GM12878 (cell line): ENCODE results near the gene CARM1. TPM values are rescaled to one million over a fixed set of nuclear protein-coding genes. Genes with fewer than 3 reads are reported as not detected.

Experiments
- BCL11A ChIP-seq: IDR thresholded peaks from 2 replicates; pipeline ENCODE4 v1.6.1; 2011; ENCODE audit warnings: low read depth, low read length
- BMI1 ChIP-seq: fragments of 450-650 bp; IDR thresholded peaks from 2 replicates; pipeline ENCODE4 v1.6.1; 2016; ENCODE audit warnings: mild to moderate bottlenecking, moderate library complexity, borderline replicate concordance
- CBX3 ChIP-seq: fragments of 200-600 bp; sonication (generic); IDR thresholded peaks from 2 replicates; pipeline ENCODE4 v1.6.1; 2016; ENCODE audit warnings: low read depth, borderline replicate concordance
- DPF2 ChIP-seq: fragments of 450-650 bp; IDR thresholded peaks from 2 replicates; pipeline ENCODE4 v1.6.1; 2017; ENCODE audit warnings: mild to moderate bottlenecking
- GABPA ChIP-seq: IDR thresholded peaks from 2 replicates; pipeline ENCODE4 v1.6.1; 2014; ENCODE audit warnings: antibody characterized with exemption, low read depth, mild to moderate bottlenecking, inconsistent platforms
- IKZF1 ChIP-seq: fragments of 450-650 bp; conservative IDR thresholded peaks from 2 replicates; pipeline ENCODE4 v1.6.1; 2017; ENCODE audit warnings: antibody characterized with exemption, mild to moderate bottlenecking
- SIN3A ChIP-seq: IDR thresholded peaks from 2 replicates; pipeline ENCODE4 v1.6.1; 2012; ENCODE audit warnings: low read depth, low read length, improper control_type of control experiment
- SUPT20H ChIP-seq: IDR thresholded peaks from 2 replicates; pipeline ENCODE4 v1.6.1; 2011; ENCODE audit warnings: low read depth, mild to moderate bottlenecking, low read length, moderate library complexity, borderline replicate concordance; ENCODE audit not compliant: control insufficient read depth
- ZBED1 ChIP-seq: IDR thresholded peaks from 2 replicates; pipeline ENCODE4 v1.6.1; 2016; ENCODE audit warnings: borderline replicate concordance
- ZNF207 ChIP-seq: fragments of 450-650 bp; IDR thresholded peaks from 2 replicates; pipeline ENCODE4 v1.6.1; 2014; ENCODE audit warnings: antibody characterized with exemption, mild to moderate bottlenecking, borderline replicate concordance
- ZNF274 ChIP-seq: IDR thresholded peaks from one replicate; pipeline ENCODE4 v1.8.0; 2011; ENCODE audit not compliant: insufficient read length, insufficient read depth
- ZNF622 ChIP-seq: fragments of 450-650 bp; IDR thresholded peaks from 2 replicates; pipeline ENCODE4 v1.6.1; 2017; ENCODE audit warnings: mild to moderate bottlenecking, inconsistent platforms
- polyA plus RNA-seq, 11 experiments: library from polyadenylated mRNA; depleted of rRNA in 4 of 11; unstranded in 6 of 11; stranded (reverse) in 5 of 11; fragments of >200 nt; fragmentation: Nextera tagmentation in 4 of 11; fragmentation: Illumina TruSeq in 1 of 11; extraction: Ambion mirVana in 4 of 11; extraction: Trizol in 1 of 11; gene quantifications; 1 replicate in 1 of 11; 2 replicates in 10 of 11; pipeline versions ENCODE4 v1.2.1 to v1.2.3, GENCODE V29; 2011 to 2016; ENCODE audit warnings: inconsistent platforms in 2 of 11, missing spikeins in 2 of 11, low read depth in 1 of 11
- total RNA-seq, 4 experiments: library from RNA; depleted of rRNA in 3 of 4; stranded (reverse); fragments of >200 nt in 3 of 4; fragmentation: Illumina TruSeq in 1 of 4; extraction: Trizol in 1 of 4; gene quantifications; 2 replicates each; pipeline versions ENCODE4 v1.2.1 to v1.2.3, GENCODE V29; 2013 to 2021
- TF ChIP-seq, protein P1 (sequence below): fragments of 450-650 bp; IDR thresholded peaks from 2 replicates; pipeline ENCODE4 v1.6.1; 2017; ENCODE audit warnings: mild to moderate bottlenecking, moderate library complexity
- TF ChIP-seq, protein P2 (sequence below): fragments of 450-650 bp; IDR thresholded peaks from 2 replicates; pipeline ENCODE4 v1.6.1; 2017; ENCODE audit warnings: mild to moderate bottlenecking, moderate library complexity
- TF ChIP-seq, protein P3 (sequence below): fragments of 450-650 bp; IDR thresholded peaks from 2 replicates; pipeline ENCODE4 v1.6.1; 2017; ENCODE audit warnings: borderline replicate concordance
- TF ChIP-seq, protein P4 (sequence below): fragments of 450-650 bp; IDR thresholded peaks from 2 replicates; pipeline ENCODE4 v1.6.1; 2016; ENCODE audit warnings: mild to moderate bottlenecking, moderate library complexity, borderline replicate concordance

CARM1 gene
- total and polyA plus RNA-seq, 10 of the 15 experiments (the other 5 are each of a cell fraction or from before 2014, with no cell fraction given) = 0.45 to 116 (median 39.7) TPM

DNA sequence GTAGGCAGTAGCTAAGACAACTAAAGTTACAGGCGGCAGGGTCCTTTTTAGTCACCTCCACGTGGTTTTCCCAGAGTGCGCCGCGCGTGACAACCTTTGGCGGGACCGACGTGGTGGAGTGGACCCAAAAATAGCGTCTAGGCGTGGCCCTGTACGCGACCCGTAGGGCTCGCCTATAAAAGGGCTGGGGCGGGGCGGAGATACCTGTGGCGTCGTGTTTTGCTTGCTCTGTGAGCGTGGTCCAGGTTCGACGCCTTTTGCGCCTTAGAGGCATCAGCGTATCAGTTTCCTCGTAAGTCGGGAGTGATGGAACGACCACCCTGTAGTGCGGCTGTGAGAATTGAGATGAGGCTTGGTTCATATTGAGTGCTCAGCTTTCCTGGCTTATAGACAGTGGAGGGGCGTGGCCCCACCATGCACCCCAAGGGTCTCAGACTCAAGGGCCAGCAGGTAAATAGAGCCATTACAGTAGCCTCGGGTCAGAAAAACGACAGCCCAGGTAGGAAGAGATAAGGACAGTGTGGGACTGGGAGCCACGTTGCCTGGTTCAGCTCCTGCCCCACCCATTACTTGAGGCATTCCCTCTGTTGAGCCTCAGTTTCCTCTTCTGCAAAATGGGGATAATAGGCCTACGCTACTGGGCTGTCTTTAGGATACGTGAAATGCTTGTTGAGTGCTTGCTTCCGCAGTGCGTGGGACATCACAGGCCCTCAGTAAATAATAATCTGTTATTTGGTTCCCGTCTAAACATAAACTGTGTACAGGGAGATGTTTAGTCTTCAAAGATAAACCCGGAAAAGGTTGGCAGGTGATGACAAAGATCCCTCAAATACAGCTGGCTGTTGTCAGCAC is 34.6 kb upstream of the CARM1 start (continued):
- TF ChIP-seq, protein P1, sequence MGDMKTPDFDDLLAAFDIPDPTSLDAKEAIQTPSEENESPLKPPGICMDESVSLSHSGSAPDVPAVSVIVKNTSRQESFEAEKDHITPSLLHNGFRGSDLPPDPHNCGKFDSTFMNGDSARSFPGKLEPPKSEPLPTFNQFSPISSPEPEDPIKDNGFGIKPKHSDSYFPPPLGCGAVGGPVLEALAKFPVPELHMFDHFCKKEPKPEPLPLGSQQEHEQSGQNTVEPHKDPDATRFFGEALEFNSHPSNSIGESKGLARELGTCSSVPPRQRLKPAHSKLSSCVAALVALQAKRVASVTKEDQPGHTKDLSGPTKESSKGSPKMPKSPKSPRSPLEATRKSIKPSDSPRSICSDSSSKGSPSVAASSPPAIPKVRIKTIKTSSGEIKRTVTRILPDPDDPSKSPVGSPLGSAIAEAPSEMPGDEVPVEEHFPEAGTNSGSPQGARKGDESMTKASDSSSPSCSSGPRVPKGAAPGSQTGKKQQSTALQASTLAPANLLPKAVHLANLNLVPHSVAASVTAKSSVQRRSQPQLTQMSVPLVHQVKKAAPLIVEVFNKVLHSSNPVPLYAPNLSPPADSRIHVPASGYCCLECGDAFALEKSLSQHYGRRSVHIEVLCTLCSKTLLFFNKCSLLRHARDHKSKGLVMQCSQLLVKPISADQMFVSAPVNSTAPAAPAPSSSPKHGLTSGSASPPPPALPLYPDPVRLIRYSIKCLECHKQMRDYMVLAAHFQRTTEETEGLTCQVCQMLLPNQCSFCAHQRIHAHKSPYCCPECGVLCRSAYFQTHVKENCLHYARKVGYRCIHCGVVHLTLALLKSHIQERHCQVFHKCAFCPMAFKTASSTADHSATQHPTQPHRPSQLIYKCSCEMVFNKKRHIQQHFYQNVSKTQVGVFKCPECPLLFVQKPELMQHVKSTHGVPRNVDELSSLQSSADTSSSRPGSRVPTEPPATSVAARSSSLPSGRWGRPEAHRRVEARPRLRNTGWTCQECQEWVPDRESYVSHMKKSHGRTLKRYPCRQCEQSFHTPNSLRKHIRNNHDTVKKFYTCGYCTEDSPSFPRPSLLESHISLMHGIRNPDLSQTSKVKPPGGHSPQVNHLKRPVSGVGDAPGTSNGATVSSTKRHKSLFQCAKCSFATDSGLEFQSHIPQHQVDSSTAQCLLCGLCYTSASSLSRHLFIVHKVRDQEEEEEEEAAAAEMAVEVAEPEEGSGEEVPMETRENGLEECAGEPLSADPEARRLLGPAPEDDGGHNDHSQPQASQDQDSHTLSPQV = peak; percentile 92
- TF ChIP-seq ZNF274 (no peak), ZBED1 (no peak), CBX3 (no peak), DPF2 (no peak; the same call in 1 of the 2 replicates), BCL11A (no peak; the same call in 1 of the 2 replicates), BMI1 (no peak), ZNF207 (no peak; the same call in 1 of the 2 replicates), SIN3A (no peak; the same call in 1 of the 2 replicates), ZNF622 (no peak), SUPT20H (no peak), GABPA (no peak), IKZF1 (peak; percentile 50)
- TF ChIP-seq, protein P2, sequence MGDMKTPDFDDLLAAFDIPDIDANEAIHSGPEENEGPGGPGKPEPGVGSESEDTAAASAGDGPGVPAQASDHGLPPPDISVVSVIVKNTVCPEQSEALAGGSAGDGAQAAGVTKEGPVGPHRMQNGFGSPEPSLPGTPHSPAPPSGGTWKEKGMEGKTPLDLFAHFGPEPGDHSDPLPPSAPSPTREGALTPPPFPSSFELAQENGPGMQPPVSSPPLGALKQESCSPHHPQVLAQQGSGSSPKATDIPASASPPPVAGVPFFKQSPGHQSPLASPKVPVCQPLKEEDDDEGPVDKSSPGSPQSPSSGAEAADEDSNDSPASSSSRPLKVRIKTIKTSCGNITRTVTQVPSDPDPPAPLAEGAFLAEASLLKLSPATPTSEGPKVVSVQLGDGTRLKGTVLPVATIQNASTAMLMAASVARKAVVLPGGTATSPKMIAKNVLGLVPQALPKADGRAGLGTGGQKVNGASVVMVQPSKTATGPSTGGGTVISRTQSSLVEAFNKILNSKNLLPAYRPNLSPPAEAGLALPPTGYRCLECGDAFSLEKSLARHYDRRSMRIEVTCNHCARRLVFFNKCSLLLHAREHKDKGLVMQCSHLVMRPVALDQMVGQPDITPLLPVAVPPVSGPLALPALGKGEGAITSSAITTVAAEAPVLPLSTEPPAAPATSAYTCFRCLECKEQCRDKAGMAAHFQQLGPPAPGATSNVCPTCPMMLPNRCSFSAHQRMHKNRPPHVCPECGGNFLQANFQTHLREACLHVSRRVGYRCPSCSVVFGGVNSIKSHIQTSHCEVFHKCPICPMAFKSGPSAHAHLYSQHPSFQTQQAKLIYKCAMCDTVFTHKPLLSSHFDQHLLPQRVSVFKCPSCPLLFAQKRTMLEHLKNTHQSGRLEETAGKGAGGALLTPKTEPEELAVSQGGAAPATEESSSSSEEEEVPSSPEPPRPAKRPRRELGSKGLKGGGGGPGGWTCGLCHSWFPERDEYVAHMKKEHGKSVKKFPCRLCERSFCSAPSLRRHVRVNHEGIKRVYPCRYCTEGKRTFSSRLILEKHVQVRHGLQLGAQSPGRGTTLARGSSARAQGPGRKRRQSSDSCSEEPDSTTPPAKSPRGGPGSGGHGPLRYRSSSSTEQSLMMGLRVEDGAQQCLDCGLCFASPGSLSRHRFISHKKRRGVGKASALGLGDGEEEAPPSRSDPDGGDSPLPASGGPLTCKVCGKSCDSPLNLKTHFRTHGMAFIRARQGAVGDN = peak; percentile 100
- TF ChIP-seq, protein P3, sequence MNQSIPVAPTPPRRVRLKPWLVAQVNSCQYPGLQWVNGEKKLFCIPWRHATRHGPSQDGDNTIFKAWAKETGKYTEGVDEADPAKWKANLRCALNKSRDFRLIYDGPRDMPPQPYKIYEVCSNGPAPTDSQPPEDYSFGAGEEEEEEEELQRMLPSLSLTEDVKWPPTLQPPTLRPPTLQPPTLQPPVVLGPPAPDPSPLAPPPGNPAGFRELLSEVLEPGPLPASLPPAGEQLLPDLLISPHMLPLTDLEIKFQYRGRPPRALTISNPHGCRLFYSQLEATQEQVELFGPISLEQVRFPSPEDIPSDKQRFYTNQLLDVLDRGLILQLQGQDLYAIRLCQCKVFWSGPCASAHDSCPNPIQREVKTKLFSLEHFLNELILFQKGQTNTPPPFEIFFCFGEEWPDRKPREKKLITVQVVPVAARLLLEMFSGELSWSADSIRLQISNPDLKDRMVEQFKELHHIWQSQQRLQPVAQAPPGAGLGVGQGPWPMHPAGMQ = no peak
- TF ChIP-seq, protein P4, sequence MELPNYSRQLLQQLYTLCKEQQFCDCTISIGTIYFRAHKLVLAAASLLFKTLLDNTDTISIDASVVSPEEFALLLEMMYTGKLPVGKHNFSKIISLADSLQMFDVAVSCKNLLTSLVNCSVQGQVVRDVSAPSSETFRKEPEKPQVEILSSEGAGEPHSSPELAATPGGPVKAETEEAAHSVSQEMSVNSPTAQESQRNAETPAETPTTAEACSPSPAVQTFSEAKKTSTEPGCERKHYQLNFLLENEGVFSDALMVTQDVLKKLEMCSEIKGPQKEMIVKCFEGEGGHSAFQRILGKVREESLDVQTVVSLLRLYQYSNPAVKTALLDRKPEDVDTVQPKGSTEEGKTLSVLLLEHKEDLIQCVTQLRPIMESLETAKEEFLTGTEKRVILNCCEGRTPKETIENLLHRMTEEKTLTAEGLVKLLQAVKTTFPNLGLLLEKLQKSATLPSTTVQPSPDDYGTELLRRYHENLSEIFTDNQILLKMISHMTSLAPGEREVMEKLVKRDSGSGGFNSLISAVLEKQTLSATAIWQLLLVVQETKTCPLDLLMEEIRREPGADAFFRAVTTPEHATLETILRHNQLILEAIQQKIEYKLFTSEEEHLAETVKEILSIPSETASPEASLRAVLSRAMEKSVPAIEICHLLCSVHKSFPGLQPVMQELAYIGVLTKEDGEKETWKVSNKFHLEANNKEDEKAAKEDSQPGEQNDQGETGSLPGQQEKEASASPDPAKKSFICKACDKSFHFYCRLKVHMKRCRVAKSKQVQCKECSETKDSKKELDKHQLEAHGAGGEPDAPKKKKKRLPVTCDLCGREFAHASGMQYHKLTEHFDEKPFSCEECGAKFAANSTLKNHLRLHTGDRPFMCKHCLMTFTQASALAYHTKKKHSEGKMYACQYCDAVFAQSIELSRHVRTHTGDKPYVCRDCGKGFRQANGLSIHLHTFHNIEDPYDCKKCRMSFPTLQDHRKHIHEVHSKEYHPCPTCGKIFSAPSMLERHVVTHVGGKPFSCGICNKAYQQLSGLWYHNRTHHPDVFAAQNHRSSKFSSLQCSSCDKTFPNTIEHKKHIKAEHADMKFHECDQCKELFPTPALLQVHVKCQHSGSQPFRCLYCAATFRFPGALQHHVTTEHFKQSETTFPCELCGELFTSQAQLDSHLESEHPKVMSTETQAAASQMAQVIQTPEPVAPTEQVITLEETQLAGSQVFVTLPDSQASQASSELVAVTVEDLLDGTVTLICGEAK = peak; percentile 46
